Measurements from ENCODE around the gene CFTR.
A peak's percentile ranks its signal among the peaks of the same experiment; 100 is the strongest.

CFTR gene

DNA sequence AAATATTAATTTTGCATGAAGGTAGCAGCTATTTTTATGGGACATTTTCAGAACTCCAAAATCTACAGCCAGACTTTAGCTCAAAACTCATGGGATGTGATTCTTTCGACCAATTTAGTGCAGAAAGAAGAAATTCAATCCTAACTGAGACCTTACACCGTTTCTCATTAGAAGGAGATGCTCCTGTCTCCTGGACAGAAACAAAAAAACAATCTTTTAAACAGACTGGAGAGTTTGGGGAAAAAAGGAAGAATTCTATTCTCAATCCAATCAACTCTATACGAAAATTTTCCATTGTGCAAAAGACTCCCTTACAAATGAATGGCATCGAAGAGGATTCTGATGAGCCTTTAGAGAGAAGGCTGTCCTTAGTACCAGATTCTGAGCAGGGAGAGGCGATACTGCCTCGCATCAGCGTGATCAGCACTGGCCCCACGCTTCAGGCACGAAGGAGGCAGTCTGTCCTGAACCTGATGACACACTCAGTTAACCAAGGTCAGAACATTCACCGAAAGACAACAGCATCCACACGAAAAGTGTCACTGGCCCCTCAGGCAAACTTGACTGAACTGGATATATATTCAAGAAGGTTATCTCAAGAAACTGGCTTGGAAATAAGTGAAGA lies 112.3 kb downstream of the CFTR start:
- no peak for DNase-seq

- no peak for DNase-seq
These were observed 116.3 kb downstream of the CFTR start for GRCh38 chr7:117596134-117596533.

- DNase-seq = peak; percentile 82
These were observed 117.9 kb downstream of the CFTR start for GRCh38 chr7:117597755-117598154.

- DNase-seq = no peak
These were observed 121.1 kb downstream of the CFTR start for GRCh38 chr7:117600911-117601310.

DNA sequence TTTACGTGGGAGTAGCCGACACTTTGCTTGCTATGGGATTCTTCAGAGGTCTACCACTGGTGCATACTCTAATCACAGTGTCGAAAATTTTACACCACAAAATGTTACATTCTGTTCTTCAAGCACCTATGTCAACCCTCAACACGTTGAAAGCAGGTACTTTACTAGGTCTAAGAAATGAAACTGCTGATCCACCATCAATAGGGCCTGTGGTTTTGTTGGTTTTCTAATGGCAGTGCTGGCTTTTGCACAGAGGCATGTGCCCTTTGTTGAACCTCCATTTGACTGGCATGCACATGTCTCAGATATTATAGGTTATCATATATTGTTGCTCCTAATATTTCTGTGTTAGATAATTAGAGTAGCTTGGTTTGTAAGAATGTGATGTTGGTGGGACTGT lies 123.8 kb downstream of the CFTR start:
- DNase-seq = no peak

DNA sequence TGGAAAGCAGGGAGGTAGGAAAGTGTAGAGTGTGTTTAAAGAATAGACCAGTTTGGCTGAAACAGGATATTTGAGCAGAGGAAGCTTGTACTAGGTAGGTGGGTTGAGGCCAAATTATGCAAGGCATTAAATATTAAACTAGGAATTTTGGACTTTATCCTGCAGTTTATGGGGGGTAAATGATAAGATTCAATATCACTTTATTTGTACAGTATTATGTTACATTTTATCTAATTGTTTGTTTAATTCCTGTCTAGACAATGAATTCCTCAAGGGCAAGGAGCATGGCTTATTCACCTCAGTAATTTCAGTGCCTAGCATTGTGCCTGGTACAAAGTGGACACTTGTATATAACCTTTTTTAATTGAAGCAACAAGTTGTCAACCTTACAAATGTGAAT lies 125.9 kb downstream of the CFTR start:
- no peak for DNase-seq

- DNase-seq = no peak
These were observed 126.3 kb downstream of the CFTR start for GRCh38 chr7:117606132-117606531.

DNA sequence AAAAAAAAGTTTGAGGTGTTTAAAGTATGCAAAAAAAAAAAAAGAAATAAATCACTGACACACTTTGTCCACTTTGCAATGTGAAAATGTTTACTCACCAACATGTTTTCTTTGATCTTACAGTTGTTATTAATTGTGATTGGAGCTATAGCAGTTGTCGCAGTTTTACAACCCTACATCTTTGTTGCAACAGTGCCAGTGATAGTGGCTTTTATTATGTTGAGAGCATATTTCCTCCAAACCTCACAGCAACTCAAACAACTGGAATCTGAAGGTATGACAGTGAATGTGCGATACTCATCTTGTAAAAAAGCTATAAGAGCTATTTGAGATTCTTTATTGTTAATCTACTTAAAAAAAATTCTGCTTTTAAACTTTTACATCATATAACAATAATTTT lies 130.6 kb downstream of the CFTR start:
- DNase-seq = no peak

DNA sequence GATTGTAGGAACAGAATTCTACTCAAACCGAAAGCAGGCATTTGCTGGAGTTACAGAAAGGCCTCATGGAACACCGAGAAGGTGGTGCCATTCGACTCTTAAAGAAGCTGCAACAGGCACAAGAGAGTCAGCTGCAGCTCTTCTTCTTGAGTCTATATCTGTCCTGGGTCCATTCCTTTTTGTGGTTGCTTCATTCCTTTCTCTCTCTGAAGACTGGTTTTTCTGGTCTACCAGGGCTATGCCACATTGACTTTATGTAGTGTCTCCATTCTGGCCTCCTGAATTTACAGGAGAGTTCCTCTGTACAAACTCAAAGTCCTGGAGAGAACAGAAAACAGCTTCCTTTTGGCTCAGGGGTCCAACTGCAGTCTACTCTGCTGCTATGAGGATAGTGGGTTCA lies 132.8 kb downstream of the CFTR start:
- DNase-seq = no peak

DNA sequence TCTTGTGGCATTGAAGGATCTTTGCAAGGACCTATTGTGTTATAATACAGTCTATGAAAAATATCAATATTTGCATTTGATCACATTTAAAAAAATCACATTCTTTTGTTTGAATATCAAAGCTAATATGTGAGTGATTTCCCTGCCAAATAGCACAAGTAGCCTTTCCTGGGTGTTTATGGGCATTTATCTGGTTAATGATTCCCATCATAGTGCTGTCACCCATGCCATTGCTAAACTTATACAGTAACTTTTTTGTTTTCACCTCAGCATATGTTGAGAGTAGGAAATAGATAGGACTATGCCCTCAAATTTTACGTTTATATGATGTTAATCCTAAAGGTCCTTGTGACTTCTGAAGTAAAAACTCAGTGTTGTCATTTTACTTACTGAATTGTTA lies 136.9 kb downstream of the CFTR start:
- DNase-seq = no peak

DNA sequence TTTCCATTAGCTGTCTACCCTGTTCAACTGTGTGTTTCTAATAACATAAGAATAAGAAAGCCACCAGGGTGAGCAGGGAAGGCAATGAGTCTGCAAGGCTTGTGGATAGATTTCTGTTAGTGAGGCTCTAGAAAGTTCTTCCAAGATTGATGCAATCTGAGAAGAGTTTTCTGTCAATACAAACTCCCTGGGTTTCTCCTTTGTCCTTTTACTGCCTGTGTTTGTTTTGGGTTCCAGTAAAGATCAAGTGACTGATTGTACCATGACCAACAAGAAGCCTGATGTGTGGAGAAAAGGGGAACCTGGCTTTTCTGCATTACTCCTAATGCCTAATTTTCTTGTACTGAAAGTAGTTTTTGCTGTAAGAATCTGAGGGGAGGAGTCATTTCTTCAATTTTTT lies 139.9 kb downstream of the CFTR start:
- DNase-seq = no peak

DNA sequence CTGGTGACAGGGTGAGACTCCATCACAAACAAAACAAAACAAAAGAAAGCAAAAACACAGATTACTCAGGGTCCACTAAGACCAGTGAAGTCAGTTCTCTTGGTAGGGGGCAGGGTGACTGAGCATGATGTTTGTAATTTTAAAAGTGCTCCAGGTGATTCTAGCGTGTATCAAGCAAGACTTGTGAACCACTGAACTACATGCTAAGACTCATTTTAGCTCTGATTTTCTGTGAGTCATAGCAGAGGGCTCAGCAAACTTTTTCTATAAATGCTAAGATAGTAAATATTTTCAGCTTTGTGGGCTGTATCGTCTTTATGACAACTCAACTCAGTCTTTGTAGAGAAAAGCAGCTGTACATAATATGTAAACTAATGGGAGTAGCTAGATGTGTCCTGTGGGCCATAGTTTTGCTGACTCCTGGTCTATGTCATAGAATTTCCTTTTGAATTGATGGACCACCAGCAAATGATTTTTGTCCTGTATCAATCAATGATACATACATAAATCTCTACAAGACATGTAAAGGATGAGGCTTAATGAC lies 141.3 kb downstream of the CFTR start:
- DNase-seq = no peak

GRCh38 chr7:117623606-117624005 lies 143.8 kb downstream of the CFTR start:
- peak; percentile 35 for DNase-seq

- no peak for DNase-seq
These were observed 150.7 kb downstream of the CFTR start for GRCh38 chr7:117630501-117630900.

DNA sequence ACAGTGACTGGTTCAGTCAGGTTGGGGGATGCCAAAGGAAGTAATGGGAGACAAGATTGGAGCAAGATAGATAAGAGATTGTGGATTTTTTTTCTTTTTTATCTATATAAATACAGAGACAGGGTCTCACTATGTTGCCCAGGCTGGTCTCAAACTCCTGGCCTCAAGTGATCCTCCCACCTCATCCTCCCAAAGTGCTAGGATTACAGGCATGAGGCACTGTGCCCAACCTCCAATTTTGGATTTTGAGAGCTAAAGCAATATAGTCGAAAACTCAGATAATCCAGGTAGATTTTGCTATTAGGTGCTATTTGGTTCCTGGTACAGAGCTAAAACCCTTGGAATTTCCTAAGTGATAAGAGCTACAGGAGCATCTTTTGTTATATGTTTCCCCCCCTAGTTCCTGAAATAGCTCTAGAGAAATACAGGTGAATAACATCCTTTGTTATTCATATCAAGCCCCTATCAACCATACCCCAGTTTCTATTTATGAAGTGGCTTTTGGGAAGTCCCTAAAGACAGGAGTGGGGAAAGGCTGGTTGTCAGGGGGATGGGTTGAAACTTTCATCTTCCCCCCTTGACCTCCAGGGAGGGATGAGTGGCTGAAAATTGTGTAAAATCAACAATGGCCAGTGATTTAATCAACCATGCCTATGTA lies 151.2 kb downstream of the CFTR start:
- no peak for DNase-seq

GRCh38 chr7:117631652-117632051 lies 151.8 kb downstream of the CFTR start:
- DNase-seq = no peak

- DNase-seq = no peak
These were observed 158.1 kb downstream of the CFTR start for GRCh38 chr7:117637937-117638336.

DNA sequence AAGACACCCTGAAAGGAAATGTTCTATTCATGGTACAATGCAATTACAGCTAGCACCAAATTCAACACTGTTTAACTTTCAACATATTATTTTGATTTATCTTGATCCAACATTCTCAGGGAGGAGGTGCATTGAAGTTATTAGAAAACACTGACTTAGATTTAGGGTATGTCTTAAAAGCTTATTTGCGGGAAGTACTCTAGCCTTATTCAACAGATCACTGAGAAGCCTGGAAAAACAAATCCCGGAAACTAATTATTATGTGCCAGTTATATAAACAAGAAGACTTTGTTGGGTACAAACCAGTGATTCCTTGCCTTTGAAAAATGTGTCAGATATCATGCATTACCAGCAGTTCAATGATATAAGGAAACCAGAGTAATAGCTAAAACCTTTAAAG lies 160.1 kb downstream of the CFTR start:
- DNase-seq = no peak

DNA sequence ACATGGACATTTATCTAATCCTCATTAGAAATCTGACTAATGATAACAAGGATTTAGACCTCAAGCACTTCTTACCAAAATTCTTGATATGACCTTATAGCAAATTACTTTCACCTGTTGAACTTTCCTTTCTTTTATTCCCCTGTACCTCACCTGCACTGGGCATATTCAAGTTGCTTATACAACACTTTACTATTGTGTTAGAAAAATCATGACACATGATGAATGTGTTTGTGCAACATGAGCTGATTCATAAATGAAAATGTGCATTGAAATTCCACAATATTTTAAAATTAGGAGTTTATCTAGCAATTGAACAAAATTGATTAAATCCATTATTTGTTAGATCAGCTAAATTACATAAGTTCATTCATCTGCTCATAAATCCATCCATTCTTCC lies 160.6 kb downstream of the CFTR start:
- no peak for DNase-seq

DNA sequence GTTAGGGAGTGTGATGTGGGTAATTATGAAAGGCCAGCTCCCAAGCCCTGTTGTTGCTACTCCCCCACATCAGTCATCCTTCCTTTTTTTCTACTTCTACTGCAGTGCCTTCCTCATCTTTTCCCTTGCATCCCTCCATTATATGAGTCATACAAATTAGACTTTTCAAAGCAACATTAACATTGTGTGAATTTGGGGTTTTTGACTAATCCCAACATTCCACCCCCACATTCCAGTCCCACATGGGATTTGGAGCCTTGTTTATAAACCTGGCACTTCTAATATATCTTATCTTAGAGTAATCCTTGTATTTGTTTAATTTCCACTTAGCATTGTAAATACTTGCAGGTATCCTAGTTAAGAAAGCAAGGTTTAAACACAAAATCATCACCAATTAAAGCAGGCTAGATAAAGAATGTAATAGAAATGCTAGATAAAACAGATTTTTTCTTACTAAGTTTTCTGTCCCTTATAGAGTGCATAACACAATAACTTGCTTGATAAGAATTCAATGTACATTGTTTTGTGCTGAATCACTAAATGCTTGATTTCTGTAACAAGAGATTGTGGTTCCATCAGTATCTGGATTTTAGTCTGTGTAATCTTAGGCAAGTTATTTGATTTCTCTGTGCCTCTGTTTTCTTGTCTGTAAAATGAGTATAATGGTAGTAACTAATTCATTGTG lies 165.8 kb downstream of the CFTR start:
- DNase-seq = no peak

- DNase-seq = no peak
These were observed 168.5 kb downstream of the CFTR start for GRCh38 chr7:117648203-117648866.

- DNase-seq = no peak
These were observed 173.3 kb downstream of the CFTR start for GRCh38 chr7:117652943-117653680.

DNA sequence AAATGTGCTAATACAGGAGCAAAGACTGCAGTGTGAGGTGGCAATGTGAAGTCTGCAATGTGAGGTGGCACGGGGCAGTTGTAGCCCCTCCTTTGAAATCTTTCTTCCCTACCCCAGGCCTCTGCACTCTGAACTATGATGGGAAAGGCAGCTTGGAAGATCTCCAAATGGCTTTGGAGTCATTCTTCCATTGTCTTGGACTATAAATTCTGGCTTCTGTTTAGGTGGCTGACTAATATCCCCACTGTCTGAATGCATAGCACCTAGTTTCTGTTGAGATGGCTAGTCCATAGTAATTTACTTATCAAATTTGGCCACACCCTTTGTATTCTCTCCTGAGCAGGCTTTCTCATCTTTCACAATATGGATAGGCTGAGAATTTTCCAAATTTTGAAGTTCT lies 175.0 kb downstream of the CFTR start:
- DNase-seq = no peak
